Spleen (tissue), 7 donors: ENCODE data around the gene ZNF678.

ENCODE experiments used
- POLR2AphosphoS5 ChIP-seq, 3 donors: sonication (generic); formaldehyde crosslinking; IDR thresholded peaks; one replicate each; pipeline ENCODE4 v1.5.1; 2017; ENCODE audit warnings: antibody characterized with exemption in 3 of 3
- TF ChIP-seq, protein P1 (sequence below), 11 experiments: fragments of 200-600 bp in 7 of 11; fragments of 450-650 bp in 4 of 11; sonication (generic) in 4 of 11; IDR thresholded peaks in 8 of 11; conservative IDR thresholded peaks in 3 of 11; 1 replicate in 7 of 11; 2 replicates in 4 of 11; pipeline versions ENCODE4 v1.4.0 to v1.8.0; 2016 to 2021; ENCODE audit warnings: antibody characterized with exemption in 11 of 11, inconsistent platforms in 4 of 11, mild to moderate bottlenecking in 1 of 11
- donor health status: DM: no; HTN: no; CAD: no; lungs with moderate emphysema.
- donor health status: DM: no; HTN: no; CAD: no.
- donor health status: DM: no; HTN: no; CAD: no.

GRCh38 chr1:227654431-227654830 lies 91.1 kb downstream of the ZNF678 start:
- TF ChIP-seq, protein P1, sequence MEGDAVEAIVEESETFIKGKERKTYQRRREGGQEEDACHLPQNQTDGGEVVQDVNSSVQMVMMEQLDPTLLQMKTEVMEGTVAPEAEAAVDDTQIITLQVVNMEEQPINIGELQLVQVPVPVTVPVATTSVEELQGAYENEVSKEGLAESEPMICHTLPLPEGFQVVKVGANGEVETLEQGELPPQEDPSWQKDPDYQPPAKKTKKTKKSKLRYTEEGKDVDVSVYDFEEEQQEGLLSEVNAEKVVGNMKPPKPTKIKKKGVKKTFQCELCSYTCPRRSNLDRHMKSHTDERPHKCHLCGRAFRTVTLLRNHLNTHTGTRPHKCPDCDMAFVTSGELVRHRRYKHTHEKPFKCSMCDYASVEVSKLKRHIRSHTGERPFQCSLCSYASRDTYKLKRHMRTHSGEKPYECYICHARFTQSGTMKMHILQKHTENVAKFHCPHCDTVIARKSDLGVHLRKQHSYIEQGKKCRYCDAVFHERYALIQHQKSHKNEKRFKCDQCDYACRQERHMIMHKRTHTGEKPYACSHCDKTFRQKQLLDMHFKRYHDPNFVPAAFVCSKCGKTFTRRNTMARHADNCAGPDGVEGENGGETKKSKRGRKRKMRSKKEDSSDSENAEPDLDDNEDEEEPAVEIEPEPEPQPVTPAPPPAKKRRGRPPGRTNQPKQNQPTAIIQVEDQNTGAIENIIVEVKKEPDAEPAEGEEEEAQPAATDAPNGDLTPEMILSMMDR (IDR thresholded peaks at IDR 0.05 in 8 of 11, conservative IDR thresholded peaks at IDR 0.05 in 3 of 11): no peak
- TF ChIP-seq POLR2AphosphoS5 (IDR thresholded peaks at IDR 0.05): no peak
